Transverse colon (tissue), 4 donors: ENCODE results near the gene CALR. TPM values are rescaled to one million over a fixed set of nuclear protein-coding genes. Genes with fewer than 3 reads are reported as not detected.

Source experiments
- DNase-seq: peaks from one replicate; pipeline ENCODE4 v3.0.0-alpha.2; 2019
- H3K27ac ChIP-seq, 4 donors: fragments of 200-600 bp; sonication (generic); 2 replicates each; pipeline ENCODE4 v1.5.1; 2016 to 2018; ENCODE audit warnings: inconsistent platforms in 4 of 4
- H3K27me3 ChIP-seq: fragments of 200-600 bp; sonication (generic); 2 replicates; pipeline ENCODE4 v1.5.1; 2017; ENCODE audit warnings: inconsistent platforms
- H3K36me3 ChIP-seq, 4 donors: fragments of 200-600 bp; sonication (generic); 2 replicates each; pipeline ENCODE4 v1.5.1; 2017 to 2019; ENCODE audit warnings: inconsistent platforms in 4 of 4
- H3K4me1 ChIP-seq, 4 donors: fragments of 200-600 bp; sonication (generic); 2 replicates each; pipeline ENCODE4 v1.5.1; 2017 to 2020; ENCODE audit warnings: inconsistent platforms in 4 of 4
- H3K4me3 ChIP-seq, 4 donors: fragments of 200-600 bp; sonication (generic); 1 replicate in 1 of 4; 2 replicates in 3 of 4; pipeline versions ENCODE4 v1.5.1 to v1.6.1; 2017 to 2019; ENCODE audit warnings: inconsistent platforms in 4 of 4
- H3K9me3 ChIP-seq, 2 donors: fragments of 200-600 bp; sonication (generic); 2 replicates each; pipeline ENCODE4 v1.5.1; 2017 to 2019; ENCODE audit warnings: inconsistent platforms in 2 of 2
- CTCF ChIP-seq, 5 experiments: fragments of 200-600 bp in 3 of 5; fragments of 450-650 bp in 2 of 5; sonication (generic) in 3 of 5; IDR thresholded peaks; 1 replicate in 2 of 5; 2 replicates in 3 of 5; pipeline ENCODE4 v1.5.1; 2016 to 2017; ENCODE audit warnings: antibody characterized with exemption in 5 of 5, inconsistent platforms in 3 of 5, mild to moderate bottlenecking in 2 of 5, moderate library complexity in 1 of 5
- EP300 ChIP-seq: sonication (generic); formaldehyde crosslinking; IDR thresholded peaks from one replicate; pipeline ENCODE4 v1.6.1; 2017; ENCODE audit warnings: antibody characterized with exemption, low read depth
- POLR2A ChIP-seq: fragments of 450-650 bp; IDR thresholded peaks from one replicate; pipeline ENCODE4 v1.6.1; 2016; ENCODE audit warnings: antibody characterized with exemption, mild to moderate bottlenecking, moderate library complexity
- POLR2AphosphoS5 ChIP-seq, 3 donors: sonication (generic); formaldehyde crosslinking; IDR thresholded peaks; one replicate each; pipeline ENCODE4 v1.6.1; 2016; ENCODE audit warnings: antibody characterized with exemption in 3 of 3
- WGBS, 2 donors: methylation state at CpG; one replicate each; pipeline ENCODE4 v1.1.5; 2018; ENCODE audit warnings: low coverage in 1 of 2; 5-methylcytosine and 5-hydroxymethylcytosine counted together
- in situ Hi-C, 4 donors: fragments of 200-750 bp; cut with MboI; loops; one replicate each; pipeline versions ENCODE4 v1.15.0 to v1.15.1; 2017; ENCODE audit warnings: low sequenced_read_pairs in 3 of 4, low pct_ligation_motif_present in 1 of 4, low pct_unique_long_range_greater_than_20kb in 1 of 4
- intact Hi-C: fragments of 100-400 bp; cut with DNase I; formaldehyde crosslinking; loops from one replicate; pipeline ENCODE4 v1.15.1; 2023; ENCODE audit warnings: low total_unique reads
- total RNA-seq, 4 donors: library from RNA; depleted of rRNA; stranded (reverse); fragments of >200 nt; gene quantifications; one replicate each; pipeline ENCODE4 v1.1.0, GENCODE V29; 2016

CALR gene
- total RNA-seq, 4 donors from 2014 or later, result 181 to 444 (median 317) TPM

- Histone ChIP-seq H3K36me3 (no peaks in the 10 kb centered on the region), H3K4me1 (peaks cover 5 to 21% (median 18%) of the 10 kb centered on the region in 4 donors), H3K4me3 (no peak overlapping the region), H3K27me3 (no peaks in the 10 kb centered on the region), H3K27ac (peak overlapping the region; percentile 37 to 72 (median 67)), H3K9me3 (no peaks in the 10 kb centered on the region)
- intact Hi-C loops (no loop called here), in situ Hi-C loops (loop anchor here (10.0 to 25.0 kb wide), 3 partner anchors 50 to 102 kb away; no protein-coding TSS in a partner anchor)
- TF ChIP-seq EP300, result no peak
- peak; percentile 84 for TF ChIP-seq POLR2A
- peak in 1 of 5 experiments; percentile 35 for TF ChIP-seq CTCF (IDR thresholded peaks at IDR 0.05)
- TF ChIP-seq POLR2AphosphoS5 (IDR thresholded peaks at IDR 0.05), result peak; percentile 62 to 83 (median 71)
- DNase-seq, result peak; percentile 88
- 23% methylated on average over 16 of the region's 16 CpGs; no CpG with 5 or more reads in 1 of the 2 donors for WGBS, 2 donors
These were observed 46.8 kb downstream of the CALR start for GRCh38 chr19:12985049-12985776.

GRCh38 chr19:12986726-12987125 lies 48.3 kb downstream of the CALR start:
- H3K4me1 ChIP-seq, result peaks cover 5 to 21% (median 18%) of the 10 kb centered on the region in 4 donors
- 89% methylated on average over 12 of the region's 12 CpGs; no CpG with 5 or more reads in 1 of the 2 donors for WGBS, 2 donors
- H3K36me3 ChIP-seq, result no peaks in the 10 kb centered on the region
- H3K27me3 ChIP-seq, result no peaks in the 10 kb centered on the region
- TF ChIP-seq POLR2A, result no peak
- no peak for TF ChIP-seq POLR2AphosphoS5 (IDR thresholded peaks at IDR 0.05)
- TF ChIP-seq CTCF (IDR thresholded peaks at IDR 0.05), result no peak
- no peak for TF ChIP-seq EP300
- H3K9me3 ChIP-seq, result no peaks in the 10 kb centered on the region
- no peak overlapping the region for H3K27ac ChIP-seq
- in situ Hi-C loops (loop anchor here (10.0 to 25.0 kb wide), 3 partner anchors 48 to 101 kb away; no protein-coding TSS in a partner anchor), intact Hi-C loops (no loop called here)
- no peak overlapping the region for H3K4me3 ChIP-seq
- no peak for DNase-seq

- in situ Hi-C loops (loop anchor here (10.0 to 25.0 kb wide), 3 partner anchors 48 to 100 kb away; no protein-coding TSS in a partner anchor), intact Hi-C loops (no loop called here)
- H3K9me3 ChIP-seq, result no peaks in the 10 kb centered on the region
- no peak for DNase-seq
- H3K27me3 ChIP-seq, result no peaks in the 10 kb centered on the region
- 66% methylated on average over 3 of the region's 3 CpGs; no CpG with 5 or more reads in 1 of the 2 donors for WGBS, 2 donors
- H3K27ac ChIP-seq, result no peak overlapping the region
- peaks cover 5 to 21% (median 18%) of the 10 kb centered on the region in 4 donors for H3K4me1 ChIP-seq
- H3K36me3 ChIP-seq, result no peaks in the 10 kb centered on the region
- no peak overlapping the region for H3K4me3 ChIP-seq
- TF ChIP-seq CTCF (IDR thresholded peaks at IDR 0.05), result no peak
- TF ChIP-seq POLR2AphosphoS5 (IDR thresholded peaks at IDR 0.05), result no peak
- TF ChIP-seq EP300, result no peak
- no peak for TF ChIP-seq POLR2A
These were observed 48.8 kb downstream of the CALR start for GRCh38 chr19:12987190-12987589.

- H3K4me3 ChIP-seq, result no peak overlapping the region
- intact Hi-C loops, result no loop called here
- 67 to 70% methylated on average over 1 to 10 of the region's 10 CpGs for WGBS, 2 donors
- H3K4me1 ChIP-seq, result peaks cover 5 to 21% (median 18%) of the 10 kb centered on the region in 4 donors
- TF ChIP-seq EP300 (no peak), CTCF (IDR thresholded peaks at IDR 0.05) (no peak), POLR2AphosphoS5 (IDR thresholded peaks at IDR 0.05) (no peak), POLR2A (no peak)
- H3K27me3 ChIP-seq, result no peaks in the 10 kb centered on the region
- no peaks in the 10 kb centered on the region for H3K9me3 ChIP-seq
- no peaks in the 10 kb centered on the region for H3K36me3 ChIP-seq
- no peak overlapping the region for H3K27ac ChIP-seq
- in situ Hi-C loops, result loop anchor here (10.0 to 25.0 kb wide), 3 partner anchors 47 to 100 kb away; no protein-coding TSS in a partner anchor
- DNase-seq, result no peak
These were observed 49.4 kb downstream of the CALR start for GRCh38 chr19:12987781-12988180.
